Fibroblast of the aortic adventitia (primary cell): ENCODE measurements around the gene ARHGEF4. TPM values are rescaled to one million over a fixed set of nuclear protein-coding genes. Genes with fewer than 3 reads are reported as not detected.

Experiments
- DNase-seq: peaks from one replicate; pipeline ENCODE4 v3.0.0-alpha.2; 2010; ENCODE audit warnings: low read depth
- H3K4me3 ChIP-seq: 2 replicates; pipeline ENCODE4 v1.5.1; 2011; ENCODE audit warnings: low read depth, mild to moderate bottlenecking, control low read depth, low read length, moderate library complexity
- total RNA-seq: library from RNA; depleted of rRNA; stranded (reverse); fragments of >200 nt; gene quantifications from 2 replicates; pipeline ENCODE4 v1.2.3, GENCODE V29; 2012; ENCODE audit warnings: low replicate concordance
- TF ChIP-seq, protein P1 (sequence below): IDR thresholded peaks from 2 replicates; pipeline ENCODE4 v1.5.1; 2011; ENCODE audit warnings: mild to moderate bottlenecking, low read length, control low read depth, inconsistent platforms; ENCODE audit not compliant: insufficient read depth

ARHGEF4 gene
- total RNA-seq, 1 donor: 5.2 TPM

DNA sequence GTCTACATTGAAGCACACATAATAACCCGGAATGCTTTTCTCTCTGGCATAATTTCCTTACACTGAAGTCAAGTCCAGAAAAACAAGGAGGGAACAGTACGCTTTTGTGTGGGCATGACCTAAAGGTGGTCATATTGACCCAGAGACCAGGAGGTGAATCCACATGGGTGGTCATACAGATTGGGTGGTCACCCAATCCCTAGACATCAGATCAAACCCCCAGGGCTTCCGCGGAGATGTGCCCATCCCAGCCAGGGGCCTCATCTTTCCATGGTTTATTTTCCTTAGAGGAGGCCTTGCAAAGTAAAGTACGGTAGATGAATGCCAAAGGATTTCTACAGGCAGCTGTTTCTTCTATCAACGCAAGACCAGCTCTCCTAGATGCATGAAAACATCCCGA lies 217.8 kb downstream of the ARHGEF4 start:
- H3K4me3 ChIP-seq: no peak overlapping the region
- TF ChIP-seq, protein P1, sequence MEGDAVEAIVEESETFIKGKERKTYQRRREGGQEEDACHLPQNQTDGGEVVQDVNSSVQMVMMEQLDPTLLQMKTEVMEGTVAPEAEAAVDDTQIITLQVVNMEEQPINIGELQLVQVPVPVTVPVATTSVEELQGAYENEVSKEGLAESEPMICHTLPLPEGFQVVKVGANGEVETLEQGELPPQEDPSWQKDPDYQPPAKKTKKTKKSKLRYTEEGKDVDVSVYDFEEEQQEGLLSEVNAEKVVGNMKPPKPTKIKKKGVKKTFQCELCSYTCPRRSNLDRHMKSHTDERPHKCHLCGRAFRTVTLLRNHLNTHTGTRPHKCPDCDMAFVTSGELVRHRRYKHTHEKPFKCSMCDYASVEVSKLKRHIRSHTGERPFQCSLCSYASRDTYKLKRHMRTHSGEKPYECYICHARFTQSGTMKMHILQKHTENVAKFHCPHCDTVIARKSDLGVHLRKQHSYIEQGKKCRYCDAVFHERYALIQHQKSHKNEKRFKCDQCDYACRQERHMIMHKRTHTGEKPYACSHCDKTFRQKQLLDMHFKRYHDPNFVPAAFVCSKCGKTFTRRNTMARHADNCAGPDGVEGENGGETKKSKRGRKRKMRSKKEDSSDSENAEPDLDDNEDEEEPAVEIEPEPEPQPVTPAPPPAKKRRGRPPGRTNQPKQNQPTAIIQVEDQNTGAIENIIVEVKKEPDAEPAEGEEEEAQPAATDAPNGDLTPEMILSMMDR: no peak
- DNase-seq: no peak

DNA sequence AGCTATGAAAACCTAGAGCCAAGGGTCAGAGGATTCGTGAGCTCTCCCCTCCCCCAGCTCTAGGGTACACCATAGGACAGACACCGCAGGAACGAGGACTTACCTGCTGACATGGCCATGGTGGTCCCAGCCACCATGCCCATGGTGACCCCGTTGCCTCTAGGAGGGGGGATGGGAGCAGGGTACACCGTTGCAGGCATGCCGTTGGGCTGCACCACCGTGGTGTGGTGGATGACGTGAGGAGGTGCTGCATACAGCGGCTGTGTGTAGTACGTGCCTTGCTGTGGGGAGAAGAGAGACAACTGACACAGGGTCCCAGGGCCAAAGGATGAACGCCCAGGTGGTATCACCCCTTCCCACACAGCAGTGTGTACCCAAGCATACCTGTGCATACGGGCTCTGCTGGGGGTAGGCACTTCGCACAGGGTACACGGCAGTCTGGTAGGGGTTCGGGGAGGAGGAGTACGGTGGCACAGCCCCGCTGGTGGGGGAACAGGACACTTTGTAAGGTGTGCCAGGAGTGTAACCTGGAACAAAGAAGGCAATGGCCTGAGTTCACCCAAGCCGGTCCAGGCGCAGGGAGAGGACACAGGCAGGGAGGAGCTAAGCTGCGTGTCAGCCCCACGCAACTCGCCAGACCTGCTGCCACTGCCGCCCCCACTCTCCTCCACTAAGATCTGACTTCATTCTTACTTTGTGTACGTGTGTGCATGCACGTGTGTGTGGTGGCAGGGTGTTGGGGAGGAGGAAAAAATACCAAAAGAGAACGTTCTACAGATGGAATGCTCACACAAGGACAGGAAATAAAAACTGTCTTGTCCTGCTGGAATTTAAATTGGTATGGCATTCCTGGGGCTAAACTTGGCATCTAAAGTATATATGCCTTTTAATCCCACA lies 218.7 kb downstream of the ARHGEF4 start:
- no peak overlapping the region for H3K4me3 ChIP-seq
- DNase-seq: peak; percentile 22
- TF ChIP-seq, protein P1: no peak

DNA sequence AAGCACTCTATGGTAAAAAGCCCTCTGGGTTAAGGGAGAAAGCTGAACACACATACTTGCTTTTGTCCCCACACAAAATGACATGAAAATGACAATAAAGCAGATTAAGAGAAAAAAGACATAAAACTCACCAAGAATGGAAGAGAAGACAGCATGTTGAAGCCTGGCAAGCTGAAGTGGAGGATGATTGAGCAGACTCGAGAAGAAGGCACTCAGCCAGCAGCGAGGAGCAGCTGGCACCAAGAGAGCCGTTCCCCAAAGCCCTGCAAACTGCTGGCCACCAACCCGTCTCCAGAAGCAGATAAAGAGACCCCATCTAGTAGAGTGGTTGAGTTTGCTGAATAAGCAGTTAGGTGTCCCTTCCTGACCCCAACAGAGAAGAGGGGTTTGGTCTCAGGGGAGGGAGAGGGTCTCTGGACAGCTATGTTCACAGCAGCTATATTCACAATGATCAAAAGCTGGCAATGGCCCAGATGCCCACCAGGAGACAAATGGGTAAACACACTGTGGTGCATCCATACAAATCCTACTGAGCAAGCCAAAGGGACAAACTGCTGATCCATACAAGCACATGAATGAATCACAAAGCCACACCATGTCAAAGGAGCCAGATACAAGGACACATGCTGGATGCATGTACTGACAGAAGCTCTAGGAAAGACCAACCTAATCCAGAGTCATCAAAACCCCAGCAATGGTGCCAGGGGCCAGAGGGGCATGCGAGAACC lies 219.7 kb downstream of the ARHGEF4 start:
- DNase-seq: no peak
- TF ChIP-seq, protein P1: no peak
- no peak overlapping the region for H3K4me3 ChIP-seq

DNA sequence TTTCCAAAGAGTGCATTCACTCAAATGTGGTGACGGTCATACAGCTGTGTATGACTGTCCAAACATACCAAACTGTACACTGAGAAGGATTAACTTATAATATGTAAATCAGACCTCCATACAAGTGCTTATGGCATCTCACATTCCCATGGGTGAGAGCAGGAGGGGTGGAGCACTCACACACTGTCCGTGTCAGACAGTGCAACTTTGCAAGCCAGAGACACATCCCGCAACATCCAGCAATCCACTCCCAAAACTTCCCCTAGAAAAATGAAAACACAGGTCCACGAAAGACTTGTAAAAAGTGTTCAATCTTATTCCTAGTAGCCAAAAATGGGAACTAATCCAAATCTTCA lies 220.2 kb downstream of the ARHGEF4 start:
- TF ChIP-seq, protein P1: no peak
- no peak for DNase-seq
- H3K4me3 ChIP-seq: no peak overlapping the region

DNA sequence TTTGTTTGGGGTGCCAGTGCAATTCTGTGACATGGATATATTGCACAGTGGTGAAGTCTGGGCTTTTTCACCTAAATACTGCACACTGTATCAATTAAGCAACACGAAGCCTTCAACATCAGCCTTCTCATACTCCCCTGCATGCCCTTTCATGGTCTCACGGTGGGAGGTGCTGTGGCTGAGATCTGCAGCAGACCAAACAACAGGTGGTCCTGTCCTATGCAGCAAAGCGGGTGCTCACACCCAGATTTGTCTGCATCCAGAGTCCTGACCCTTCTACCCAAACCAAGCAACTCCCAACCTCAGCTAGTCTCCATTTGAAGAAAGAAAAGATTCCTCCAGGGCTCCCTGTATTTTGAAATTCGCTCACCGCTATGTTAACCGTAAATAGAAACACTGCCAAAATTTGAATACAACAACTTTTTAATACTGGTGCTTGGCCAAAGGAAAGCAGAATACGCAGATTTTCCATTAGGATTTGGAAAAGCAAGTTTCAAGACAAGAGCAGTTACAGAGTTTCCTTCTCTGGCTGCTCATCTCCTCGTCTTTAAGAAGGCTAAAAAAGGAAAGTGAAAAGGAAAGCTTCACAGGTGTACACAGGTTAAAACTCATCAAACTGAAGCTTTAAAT lies 221.6 kb downstream of the ARHGEF4 start:
- TF ChIP-seq, protein P1: no peak
- H3K4me3 ChIP-seq: no peak overlapping the region
- DNase-seq: no peak

DNA sequence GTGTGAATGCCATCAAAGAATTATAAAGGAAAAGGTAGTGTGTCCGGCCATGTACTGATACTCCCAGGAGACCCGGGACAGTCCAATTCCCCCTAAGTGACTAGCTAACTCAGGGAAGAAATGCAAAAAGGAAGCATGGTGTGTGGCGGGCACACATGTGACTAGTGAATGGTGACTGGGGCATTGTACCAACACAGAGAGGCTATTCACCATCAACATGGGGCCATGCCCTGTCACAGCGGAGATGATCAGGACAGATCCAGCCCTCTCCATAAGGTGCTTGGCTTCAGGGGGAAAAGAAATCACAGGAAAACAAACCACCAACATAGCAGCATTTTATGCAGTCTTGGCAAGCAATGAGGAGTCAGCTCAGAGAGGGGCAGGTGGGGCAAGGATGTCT lies 222.2 kb downstream of the ARHGEF4 start:
- TF ChIP-seq, protein P1: no peak
- no peak for DNase-seq
- H3K4me3 ChIP-seq: no peak overlapping the region
